ENCODE measurements around the gene ZC3H12C. TPM values are rescaled to one million over a fixed set of nuclear protein-coding genes. Genes with fewer than 3 reads are reported as not detected.

The ZC3H12C gene
- total and polyA plus RNA-seq, 10 of the 15 experiments (the other 5 are each of a cell fraction or from before 2014, with no cell fraction given): 0.31 to 31.0 (median 3.7) TPM

- TF ChIP-seq USF2 (IDR thresholded peaks at IDR 0.05; ENCODE audit: borderline replicate concordance, low read depth, low read length): no peak
- TF ChIP-seq FOXM1 (IDR thresholded peaks at IDR 0.05; ENCODE audit: low read depth, low read length): no peak
- no peak for TF ChIP-seq IRF5 (IDR thresholded peaks at IDR 0.05; ENCODE audit: borderline replicate concordance)
- no peak for TF ChIP-seq BCLAF1 (IDR thresholded peaks at IDR 0.05)
- no peak for TF ChIP-seq NR2C1 (IDR thresholded peaks at IDR 0.05)
- TF ChIP-seq WRNIP1 (IDR thresholded peaks at IDR 0.05; ENCODE audit: borderline replicate concordance, low read depth, low read length): no peak
- peak; percentile 66; the same call in 1 of the 2 replicates for TF ChIP-seq POLR2AphosphoS5 (IDR thresholded peaks at IDR 0.05; ENCODE audit: low read length)
- TF ChIP-seq PML (IDR thresholded peaks at IDR 0.05; ENCODE audit: low read length): no peak
- no peak for TF ChIP-seq MXI1 (IDR thresholded peaks at IDR 0.05; ENCODE audit: low read depth, low read length)
Observed at GRCh38 chr11:110092111-110092514, 1.1 kb upstream of the ZC3H12C start (continued).
